ENCODE results near the gene BCAT1.

BCAT1 gene

DNA sequence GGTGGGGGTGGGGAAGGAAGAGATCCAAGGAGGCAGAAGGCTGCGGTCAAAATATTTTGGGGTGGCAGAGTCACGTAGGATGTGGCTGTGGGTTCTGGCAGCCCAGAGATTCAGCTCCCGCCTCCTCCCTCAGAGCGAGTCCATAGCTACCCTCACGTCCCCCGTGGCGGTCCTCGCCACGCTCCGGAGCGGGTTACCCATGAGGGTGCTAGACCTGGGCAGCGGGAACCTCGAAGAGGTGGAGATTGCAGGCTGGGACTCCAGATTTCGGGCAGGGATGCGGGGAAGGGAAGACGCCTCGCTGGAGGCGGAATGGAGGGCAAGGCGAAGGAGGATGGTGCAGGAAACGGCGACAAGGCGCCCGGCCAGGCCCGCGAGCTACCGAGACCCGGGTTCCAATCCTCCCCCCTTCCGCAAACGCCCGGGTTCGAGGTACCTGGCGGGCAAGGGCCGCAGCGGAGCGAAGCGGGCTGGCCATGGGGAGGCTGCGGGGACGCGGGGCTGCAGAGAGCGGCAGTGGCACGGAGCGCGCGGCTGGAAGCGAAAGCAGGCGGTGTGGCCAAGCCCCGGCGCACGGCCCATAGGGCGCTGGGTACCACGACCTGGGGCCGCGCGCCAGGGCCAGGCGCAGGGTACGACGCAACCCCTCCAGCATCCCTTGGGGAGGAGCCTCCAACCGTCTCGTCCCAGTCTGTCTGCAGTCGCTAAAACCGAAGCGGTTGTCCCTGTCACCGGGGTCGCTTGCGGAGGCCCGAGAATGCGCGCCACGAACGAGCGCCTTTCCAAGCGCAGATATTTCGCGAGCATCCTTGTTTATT is 46.2 kb downstream of the BCAT1 start:
- ATAC-seq: peak; percentile 65
- Mint-ChIP-seq H3K4me1 (peaks cover 42% of the 10 kb centered on the region), H3K27ac (peak overlapping the region in 1 of 2 donors; percentile 82), H3K27me3 (peaks cover 29% of the 10 kb centered on the region), H3K9me3 (no peaks in the 10 kb centered on the region), H3K4me3 (peak overlapping the region; percentile 95 to 96)
- peak; percentile 20 to 27 for DNase-seq

DNA sequence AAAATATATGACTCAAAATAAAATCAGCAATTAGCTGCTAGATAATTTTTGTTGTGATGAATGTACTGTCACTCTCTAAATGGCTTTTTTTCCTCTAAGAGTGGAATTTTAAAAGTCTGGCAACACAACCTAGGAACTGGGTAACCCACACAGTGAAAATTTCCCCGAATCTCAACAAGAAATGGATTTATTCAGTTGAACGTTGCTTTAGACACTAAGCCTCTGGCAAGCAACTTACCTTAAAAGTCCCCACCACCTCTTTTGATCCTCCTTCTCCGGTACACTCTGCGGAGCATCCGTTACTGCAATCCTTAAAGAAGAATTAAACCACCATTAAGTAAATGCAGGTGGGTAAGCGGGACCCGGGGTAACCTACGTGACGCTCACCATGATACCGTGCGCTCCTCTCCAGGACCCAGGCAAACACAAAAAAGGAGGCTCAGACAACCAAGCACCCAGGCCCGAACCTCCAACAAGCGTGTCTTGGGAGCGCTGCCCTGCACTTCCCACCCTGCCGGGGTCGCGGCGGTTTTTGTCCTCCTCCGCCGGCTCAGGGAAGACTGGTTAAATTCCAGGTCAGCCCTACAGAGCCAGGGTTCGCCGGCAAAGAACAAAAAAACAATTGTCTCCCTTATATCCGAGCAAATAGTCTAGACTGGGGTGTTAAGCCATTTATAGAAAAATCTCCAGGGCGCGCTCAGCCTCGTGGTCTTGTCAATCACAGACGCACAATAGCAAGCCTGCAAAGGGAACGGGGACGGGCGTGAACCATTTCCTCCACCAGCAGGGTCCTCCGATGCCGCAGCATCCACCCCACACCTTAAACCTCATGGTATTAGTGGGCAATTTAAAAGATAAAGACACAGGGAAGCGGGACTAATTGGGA is 47.1 kb downstream of the BCAT1 start:
- Mint-ChIP-seq H3K4me1 (peaks cover 42% of the 10 kb centered on the region), H3K27ac (no peak overlapping the region)
- ATAC-seq: peak; percentile 21

DNA sequence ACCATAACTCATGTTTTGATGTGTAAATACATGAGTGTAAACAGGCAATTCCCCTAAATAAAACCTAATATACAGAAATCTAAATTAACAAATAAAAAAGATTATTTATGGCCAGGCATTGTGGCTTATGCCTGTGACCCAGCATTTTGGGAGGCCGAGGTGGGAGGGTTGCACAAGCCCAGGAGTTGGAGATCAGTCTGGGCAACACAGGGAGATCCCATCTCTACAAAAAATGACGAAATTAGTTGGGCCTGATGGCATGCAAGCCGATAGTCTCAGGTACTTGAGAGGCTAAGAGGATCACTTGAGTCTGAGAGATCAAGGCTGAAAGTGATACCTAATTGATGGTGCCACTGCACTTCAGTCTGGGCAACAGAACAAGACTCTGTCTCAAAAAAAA is 48.7 kb downstream of the BCAT1 start:
- Mint-ChIP-seq H3K27me3 (peaks cover 29% of the 10 kb centered on the region), H3K9me3 (no peaks in the 10 kb centered on the region), H3K27ac (no peak overlapping the region), H3K4me3 (no peak overlapping the region), H3K4me1 (peaks cover 42% of the 10 kb centered on the region)
- ATAC-seq (no peak), DNase-seq (no peak)

More for the DNA sequence above, 47.1 kb downstream of the BCAT1 start:
- Mint-ChIP-seq H3K4me3 (peak overlapping the region; percentile 95 to 96), H3K27me3 (peaks cover 29% of the 10 kb centered on the region), H3K9me3 (no peaks in the 10 kb centered on the region)
- DNase-seq: peak in 1 of 2 donors; percentile 15

DNA sequence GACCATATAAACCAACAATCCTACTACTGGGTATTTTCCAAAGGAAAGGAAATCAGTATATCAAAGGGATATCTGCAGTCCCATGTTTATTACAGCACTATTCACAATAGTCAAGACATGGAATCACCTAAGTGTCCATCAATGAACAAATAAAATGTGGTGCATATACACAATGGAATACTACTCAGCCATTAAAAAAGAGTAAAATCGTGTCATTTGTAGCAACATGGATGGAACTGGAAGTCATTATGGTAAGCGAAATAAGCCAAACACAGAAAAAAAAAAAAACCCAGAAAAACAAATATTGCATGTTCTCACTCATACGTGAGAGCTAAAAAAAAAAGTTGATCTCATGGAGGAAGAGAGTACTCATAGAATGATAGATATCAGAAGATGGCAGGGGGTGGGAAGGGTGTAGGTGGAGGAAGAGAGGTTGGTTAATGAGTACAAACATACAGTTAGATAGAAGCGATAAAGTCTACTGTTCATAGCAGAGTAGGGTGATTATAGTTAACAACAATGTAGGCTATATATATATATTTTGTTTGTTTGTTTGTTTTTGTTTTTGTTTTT is 49.3 kb downstream of the BCAT1 start:
- no peaks in the 10 kb centered on the region for H3K9me3 Mint-ChIP-seq
- no peak for ATAC-seq
- peaks cover 42% of the 10 kb centered on the region for H3K4me1 Mint-ChIP-seq
- no peak for DNase-seq
- no peak overlapping the region for H3K27ac Mint-ChIP-seq
- H3K4me3 Mint-ChIP-seq: no peak overlapping the region
- peaks cover 29% of the 10 kb centered on the region for H3K27me3 Mint-ChIP-seq

DNA sequence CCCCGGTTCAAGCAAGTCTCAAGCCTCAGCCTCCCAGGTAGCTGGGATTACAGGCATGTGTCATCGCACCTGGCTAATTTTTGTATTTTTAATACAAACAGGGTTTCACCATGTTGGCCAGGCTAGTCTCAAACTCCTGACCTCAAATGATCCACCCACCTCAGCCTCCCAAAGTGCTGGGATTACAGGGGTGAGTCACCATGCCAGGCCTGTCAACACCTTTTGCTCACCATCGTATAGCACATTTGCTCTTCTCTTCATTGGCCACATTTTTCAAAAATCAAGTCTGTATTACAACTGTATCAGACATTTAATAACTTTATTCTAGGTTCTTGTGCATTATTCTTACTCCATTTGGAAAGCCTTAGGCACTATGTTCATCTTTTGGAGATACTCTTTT is 50.3 kb downstream of the BCAT1 start:
- no peak overlapping the region for H3K4me3 Mint-ChIP-seq
- no peak for DNase-seq
- H3K27ac Mint-ChIP-seq: no peak overlapping the region
- no peaks in the 10 kb centered on the region for H3K9me3 Mint-ChIP-seq
- H3K4me1 Mint-ChIP-seq: peaks cover 42% of the 10 kb centered on the region
- peaks cover 29% of the 10 kb centered on the region for H3K27me3 Mint-ChIP-seq
- no peak for ATAC-seq

DNA sequence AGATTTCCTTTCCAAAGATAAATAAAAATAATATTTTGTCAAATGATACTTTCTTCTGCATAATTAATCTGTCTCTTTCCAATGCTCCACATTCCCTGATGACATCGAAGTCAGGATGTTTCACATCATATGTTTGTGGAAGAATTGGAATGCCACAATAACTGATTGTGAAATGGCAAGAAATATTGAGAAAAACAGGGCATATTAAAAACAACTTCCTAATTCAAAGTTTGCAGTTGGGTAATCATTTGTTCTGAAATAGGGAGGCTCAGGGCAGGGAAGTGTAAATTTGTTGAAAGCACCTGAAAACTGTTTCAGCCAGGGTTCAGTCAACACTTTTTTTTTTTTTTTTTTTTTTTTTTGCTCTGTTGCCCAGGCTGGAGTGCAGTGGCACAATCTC is 50.7 kb downstream of the BCAT1 start:
- H3K27me3 Mint-ChIP-seq: peaks cover 29% of the 10 kb centered on the region
- no peak overlapping the region for H3K27ac Mint-ChIP-seq
- DNase-seq (no peak), ATAC-seq (no peak)
- H3K4me3 Mint-ChIP-seq: no peak overlapping the region
- H3K9me3 Mint-ChIP-seq: no peaks in the 10 kb centered on the region
- peaks cover 42% of the 10 kb centered on the region for H3K4me1 Mint-ChIP-seq

DNA sequence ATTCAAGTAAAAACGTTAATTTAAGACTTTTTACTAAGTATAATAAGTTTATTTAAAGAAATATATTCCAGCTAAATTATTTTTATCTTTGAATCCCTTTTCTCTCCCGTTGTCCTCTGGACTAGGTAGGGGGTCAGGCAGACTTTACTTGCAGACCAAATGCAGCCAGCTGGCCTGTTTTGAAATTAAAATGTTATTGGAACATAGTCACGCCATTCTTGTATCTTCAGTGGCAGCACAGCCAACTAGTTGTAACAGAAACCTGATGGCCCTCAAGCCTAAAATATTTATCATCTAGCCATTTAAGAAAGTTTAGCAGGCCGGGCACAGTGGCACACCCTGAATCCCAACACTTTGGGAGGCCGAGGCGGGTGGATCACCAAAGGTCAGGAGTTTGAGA is 52.7 kb downstream of the BCAT1 start:
- no peak for ATAC-seq
- DNase-seq: no peak
- Mint-ChIP-seq H3K27ac (peak overlapping the region in 1 of 2 donors; percentile 52), H3K27me3 (peaks cover 16% of the 10 kb centered on the region), H3K4me3 (no peak overlapping the region), H3K4me1 (peaks cover 24% of the 10 kb centered on the region), H3K9me3 (peaks cover 0 to 3% of the 10 kb centered on the region in 2 donors)

DNA sequence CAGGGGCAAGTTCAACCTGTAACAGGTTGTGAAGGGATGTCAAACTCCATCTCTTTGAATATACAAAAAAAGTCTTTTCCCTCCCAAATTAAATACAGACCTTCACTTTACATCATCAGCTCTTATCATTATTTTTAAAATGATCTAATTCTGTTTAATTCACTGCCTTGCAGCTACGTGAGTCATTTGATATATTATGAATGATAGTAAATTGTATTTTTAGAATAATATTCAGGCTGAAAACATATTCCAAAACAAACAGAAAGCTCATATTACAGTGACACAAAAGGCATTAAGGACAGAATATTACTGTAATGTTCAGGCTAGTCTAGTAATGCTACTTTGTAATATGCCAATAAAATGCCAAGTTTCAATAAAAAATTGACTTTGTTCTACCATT is 53.3 kb downstream of the BCAT1 start:
- H3K4me1 Mint-ChIP-seq: peaks cover 19% of the 10 kb centered on the region
- ATAC-seq (no peak), DNase-seq (no peak)
- H3K27ac Mint-ChIP-seq: no peak overlapping the region
- H3K9me3 Mint-ChIP-seq: peaks cover 0 to 3% of the 10 kb centered on the region in 2 donors
- H3K4me3 Mint-ChIP-seq: no peak overlapping the region
- H3K27me3 Mint-ChIP-seq: peaks cover 16% of the 10 kb centered on the region

DNA sequence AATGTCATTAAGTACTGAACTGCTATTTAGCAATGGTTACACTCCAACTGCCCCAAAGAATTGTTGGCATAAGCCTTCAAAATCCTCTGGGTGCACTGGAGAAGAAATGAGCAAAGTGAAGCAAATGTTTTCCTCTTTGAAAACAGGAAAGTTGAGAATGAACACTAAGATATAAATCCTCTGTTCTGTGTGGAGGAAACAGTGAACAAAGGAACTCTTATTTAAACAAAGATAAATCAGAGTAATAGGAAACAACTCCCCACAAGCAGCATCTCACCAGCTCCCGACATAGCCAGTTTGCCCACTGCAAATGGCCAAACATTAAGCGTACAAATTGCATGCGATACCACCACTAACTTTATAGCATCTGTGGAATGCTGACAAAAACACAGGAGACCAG is 54.0 kb downstream of the BCAT1 start:
- ATAC-seq (no peak), DNase-seq (no peak)
- H3K27me3 Mint-ChIP-seq: peaks cover 16% of the 10 kb centered on the region
- H3K9me3 Mint-ChIP-seq: peaks cover 0 to 3% of the 10 kb centered on the region in 2 donors
- H3K4me3 Mint-ChIP-seq: no peak overlapping the region
- H3K27ac Mint-ChIP-seq: no peak overlapping the region
- H3K4me1 Mint-ChIP-seq: peaks cover 12% of the 10 kb centered on the region

DNA sequence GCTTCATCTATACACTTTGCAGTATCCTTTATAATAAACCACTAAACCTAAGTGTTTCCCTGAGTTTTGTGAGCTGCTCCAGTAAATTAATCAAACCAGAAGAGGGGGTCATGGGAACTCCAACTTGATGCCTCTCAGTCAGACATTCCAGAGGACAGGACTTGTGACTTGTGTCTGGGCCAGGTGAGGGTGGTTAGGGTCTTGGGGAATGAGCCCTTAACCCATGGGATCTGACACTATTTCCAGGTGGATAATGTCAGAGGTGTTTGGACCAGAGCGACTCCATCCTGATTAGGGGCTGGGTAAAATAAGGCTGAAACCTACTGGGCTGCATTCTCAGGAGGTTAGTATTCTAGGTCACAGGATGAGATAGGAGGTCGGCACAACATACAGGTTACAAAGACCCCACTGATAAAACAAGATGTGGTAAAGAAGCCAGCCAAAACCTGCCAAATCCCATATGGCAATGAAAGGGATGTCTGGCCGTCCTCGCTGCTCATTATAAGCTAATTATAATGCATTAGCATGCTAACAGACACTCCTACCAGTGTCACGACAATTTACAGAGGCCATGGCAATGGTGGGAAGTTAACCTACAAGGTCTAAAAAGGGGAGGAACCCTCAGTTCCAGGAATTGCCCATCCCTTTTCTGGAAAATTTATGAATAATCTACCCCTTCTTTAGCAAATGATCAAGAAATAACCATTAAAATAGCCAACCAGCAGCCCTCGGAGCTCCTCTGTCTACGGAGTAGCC is 58.7 kb downstream of the BCAT1 start:
- no peak overlapping the region for H3K27ac Mint-ChIP-seq
- ATAC-seq (no peak), DNase-seq (no peak)
- H3K4me3 Mint-ChIP-seq: no peak overlapping the region
- H3K4me1 Mint-ChIP-seq: no peaks in the 10 kb centered on the region
- H3K9me3 Mint-ChIP-seq: peaks cover 0 to 3% of the 10 kb centered on the region in 2 donors
- H3K27me3 Mint-ChIP-seq: no peaks in the 10 kb centered on the region

DNA sequence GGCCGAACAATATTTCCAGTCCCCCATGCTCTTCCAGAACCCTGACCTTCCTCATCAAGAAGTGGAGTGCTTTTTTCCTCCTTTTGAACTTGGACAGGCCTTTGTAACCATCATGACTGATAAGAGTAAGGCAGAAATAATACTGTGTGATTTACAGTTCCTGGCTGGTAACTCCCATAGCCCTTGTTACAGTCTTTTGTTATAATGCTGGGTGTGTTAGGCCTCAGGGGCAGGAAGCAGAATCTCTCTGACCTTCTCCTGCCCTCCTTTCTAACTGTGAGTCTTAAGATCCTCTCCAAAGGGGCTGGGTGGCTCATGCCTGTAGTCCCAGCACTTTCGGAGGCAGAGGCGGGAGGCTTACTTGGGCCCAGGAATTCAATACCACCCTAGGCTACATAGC is 59.5 kb downstream of the BCAT1 start:
- ATAC-seq (no peak), DNase-seq (no peak)
- peaks cover 0 to 3% of the 10 kb centered on the region in 2 donors for H3K9me3 Mint-ChIP-seq
- H3K27me3 Mint-ChIP-seq: no peaks in the 10 kb centered on the region
- H3K27ac Mint-ChIP-seq: no peak overlapping the region
- H3K4me3 Mint-ChIP-seq: no peak overlapping the region
- no peaks in the 10 kb centered on the region for H3K4me1 Mint-ChIP-seq

DNA sequence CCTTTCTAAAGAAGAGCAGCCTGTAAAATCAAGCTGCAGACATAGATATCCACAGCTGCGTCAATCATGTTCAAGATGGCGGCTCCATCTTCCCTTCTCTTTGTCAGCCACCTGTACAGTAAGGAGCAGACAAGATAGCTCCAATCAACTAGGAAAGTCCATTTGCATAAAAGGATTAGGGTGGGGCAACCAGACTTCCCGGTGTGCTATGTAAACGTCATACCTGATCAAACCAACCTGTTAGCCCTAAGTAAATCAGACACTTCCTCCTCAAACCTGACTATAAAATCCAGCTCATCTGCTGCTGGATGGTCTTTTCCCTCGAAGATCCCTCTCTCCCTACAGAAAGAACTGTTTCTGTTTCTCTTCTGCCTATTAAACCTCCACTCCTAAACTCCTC is 60.1 kb downstream of the BCAT1 start:
- H3K9me3 Mint-ChIP-seq: peaks cover 0 to 3% of the 10 kb centered on the region in 2 donors
- no peaks in the 10 kb centered on the region for H3K4me1 Mint-ChIP-seq
- ATAC-seq (no peak), DNase-seq (no peak)
- no peak overlapping the region for H3K27ac Mint-ChIP-seq
- H3K27me3 Mint-ChIP-seq: no peaks in the 10 kb centered on the region
- H3K4me3 Mint-ChIP-seq: no peak overlapping the region

DNA sequence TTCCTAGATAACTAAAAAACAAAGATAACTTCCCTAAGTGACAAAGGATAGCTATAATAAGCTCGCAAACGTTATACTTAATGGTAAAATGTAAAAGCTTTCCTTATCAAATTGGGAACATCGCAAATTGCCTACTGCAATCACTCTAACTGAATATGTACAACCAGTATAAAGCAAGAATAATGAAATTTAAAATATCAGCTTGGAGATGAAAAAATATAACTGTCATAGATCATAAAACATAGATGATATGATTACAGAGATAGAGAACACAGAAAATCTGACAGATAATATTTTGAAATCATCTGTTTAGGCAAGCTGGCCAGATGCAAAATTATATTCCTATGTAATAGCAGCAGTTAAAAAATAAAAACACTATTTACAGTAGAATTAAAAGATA is 64.0 kb downstream of the BCAT1 start:
- Mint-ChIP-seq H3K27ac (no peak overlapping the region), H3K9me3 (no peaks in the 10 kb centered on the region), H3K4me1 (no peaks in the 10 kb centered on the region), H3K27me3 (no peaks in the 10 kb centered on the region), H3K4me3 (no peak overlapping the region)
- no peak for ATAC-seq
- no peak for DNase-seq

DNA sequence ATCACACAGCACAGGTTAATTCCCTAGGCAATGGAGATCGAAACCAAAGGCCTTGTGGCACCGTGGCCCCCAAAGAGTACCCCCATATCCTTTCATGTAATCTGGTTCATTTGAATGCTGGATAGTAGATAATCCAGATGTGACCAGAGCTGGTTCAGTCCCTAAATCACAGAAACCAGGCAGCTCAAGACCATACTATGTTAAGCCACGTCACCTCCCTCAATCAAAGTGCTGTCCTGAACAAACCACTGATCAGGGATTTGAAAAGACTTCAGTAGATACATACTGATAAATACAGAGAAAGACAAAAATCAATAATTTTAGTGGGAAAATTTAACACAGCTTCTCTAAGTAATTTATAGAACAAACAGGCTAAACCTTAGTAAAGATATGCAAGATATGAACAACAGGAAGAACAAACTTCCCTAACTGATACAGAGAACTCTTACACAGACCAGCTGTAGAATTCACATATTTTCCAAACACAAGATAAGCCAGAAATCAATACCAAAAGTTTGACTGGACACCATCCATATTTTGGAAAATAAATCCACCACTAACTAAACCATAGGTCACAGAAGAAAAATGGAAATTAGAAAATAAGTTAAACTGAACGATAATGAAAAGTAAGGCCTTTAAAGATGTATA is 67.1 kb downstream of the BCAT1 start:
- no peaks in the 10 kb centered on the region for H3K4me1 Mint-ChIP-seq
- DNase-seq: no peak
- no peak overlapping the region for H3K27ac Mint-ChIP-seq
- no peaks in the 10 kb centered on the region for H3K9me3 Mint-ChIP-seq
- no peaks in the 10 kb centered on the region for H3K27me3 Mint-ChIP-seq
- no peak for ATAC-seq
- no peak overlapping the region for H3K4me3 Mint-ChIP-seq

DNA sequence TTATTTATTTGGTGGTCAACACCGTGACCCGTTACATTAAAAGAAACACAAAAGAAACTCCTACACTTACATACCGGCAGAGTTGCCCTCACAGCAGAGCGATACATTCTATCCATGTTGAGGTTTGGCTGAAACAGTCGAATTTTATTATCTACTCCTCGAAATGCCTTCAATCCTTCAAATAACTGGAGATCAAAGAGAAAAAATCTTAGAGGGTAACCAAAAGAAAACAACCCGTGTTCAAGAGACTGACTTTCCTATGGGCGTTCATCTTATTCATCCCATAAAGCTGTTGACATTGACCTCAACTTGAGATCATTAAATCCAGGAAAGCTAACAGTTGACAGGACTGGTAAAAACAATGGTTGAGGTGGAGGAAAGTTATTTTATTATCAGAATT is 67.7 kb downstream of the BCAT1 start:
- Mint-ChIP-seq H3K4me1 (no peaks in the 10 kb centered on the region), H3K27me3 (no peaks in the 10 kb centered on the region), H3K4me3 (no peak overlapping the region), H3K9me3 (no peaks in the 10 kb centered on the region), H3K27ac (no peak overlapping the region)
- no peak for DNase-seq
- no peak for ATAC-seq

Data from stimulated activated naive CD8-positive, alpha-beta T cell treated with anti-CD3 and anti-CD28 coated beads, Interleukin-15, amount 100 ng/mL, for 72 hours (primary cell).